Esophagus (tissue), 2 donors: Measurements from ENCODE around the gene KIDINS220. TPM values are rescaled to one million over a fixed set of nuclear protein-coding genes. Genes with fewer than 3 reads are reported as not detected.

Source experiments
- H3K27ac ChIP-seq, 2 donors: one replicate each; pipeline ENCODE4 v1.5.1; 2013; ENCODE audit warnings: low read depth in 2 of 2, mild to moderate bottlenecking in 2 of 2, inconsistent platforms in 1 of 2, low read length in 1 of 2, moderate library complexity in 1 of 2
- H3K27me3 ChIP-seq, 2 donors: one replicate each; pipeline ENCODE4 v1.6.1; 2013; ENCODE audit warnings: low read length in 2 of 2, control low read depth in 1 of 2, mild to moderate bottlenecking in 1 of 2; ENCODE audit not compliant: insufficient read depth in 2 of 2, control insufficient read depth in 1 of 2
- H3K36me3 ChIP-seq, 2 donors: one replicate each; pipeline ENCODE4 v1.6.1; 2013; ENCODE audit warnings: low read length in 1 of 2; ENCODE audit not compliant: control insufficient read depth in 2 of 2, insufficient read depth in 2 of 2
- H3K4me1 ChIP-seq, 2 donors: one replicate each; pipeline ENCODE4 v1.6.1; 2013; ENCODE audit warnings: low read length in 1 of 2; ENCODE audit not compliant: control insufficient read depth in 2 of 2, insufficient read depth in 2 of 2
- H3K4me3 ChIP-seq, 2 donors: one replicate each; pipeline ENCODE4 v1.5.1; 2013; ENCODE audit warnings: low read length in 2 of 2, mild to moderate bottlenecking in 2 of 2, low read depth in 1 of 2, moderate library complexity in 1 of 2
- H3K9me3 ChIP-seq, 2 donors: one replicate each; pipeline ENCODE4 v1.6.1; 2013; ENCODE audit warnings: mild to moderate bottlenecking in 2 of 2, low read depth in 1 of 2, low read length in 1 of 2, moderate library complexity in 1 of 2; ENCODE audit not compliant: control insufficient read depth in 2 of 2, insufficient read depth in 1 of 2
- WGBS, 2 donors: extraction: QIAGEN DNeasy Blood & Tissue Kit; methylation state at CpG; one replicate each; pipeline ENCODE4 v1.1.7; 2013; 5-methylcytosine and 5-hydroxymethylcytosine counted together
- polyA plus RNA-seq, 2 donors: library from polyadenylated mRNA; stranded (reverse); fragments of 200-250 nt; gene quantifications; one replicate each; pipeline ENCODE4 v1.2.3, GENCODE V29; 2013
- donor health status: healthy with polysubstance abuse.
- donor health status: Bipolar disorder and iron deficiency.

The KIDINS220 gene
- polyA plus RNA-seq, 2 donors = 10.4 to 10.7 TPM

DNA sequence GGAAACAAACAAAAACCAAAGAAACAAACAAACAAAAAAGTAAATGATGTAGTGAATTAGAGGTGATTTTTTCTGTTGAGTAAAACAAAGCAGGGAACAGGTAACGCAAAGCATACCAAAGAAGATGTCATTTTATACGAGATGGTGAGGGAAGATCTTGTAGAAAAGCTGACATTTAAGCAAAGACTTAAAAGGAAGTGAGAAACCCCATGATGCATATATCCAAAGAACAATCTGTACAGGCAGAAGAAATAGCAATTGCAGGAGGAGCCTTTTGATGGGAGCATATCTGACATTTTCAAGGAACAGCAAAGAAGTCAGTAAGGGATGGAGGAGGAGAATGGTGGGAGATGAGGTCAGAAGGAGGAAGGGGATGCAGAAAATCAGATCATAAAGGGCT lies 63.0 kb downstream of the KIDINS220 start:
- 90 to 94% methylated on average over 2 of the region's 2 CpGs for WGBS, 2 donors
- Histone ChIP-seq H3K27ac (no peak overlapping the region), H3K36me3 (peaks cover 10 to 13% of the 10 kb centered on the region in 2 donors)

DNA sequence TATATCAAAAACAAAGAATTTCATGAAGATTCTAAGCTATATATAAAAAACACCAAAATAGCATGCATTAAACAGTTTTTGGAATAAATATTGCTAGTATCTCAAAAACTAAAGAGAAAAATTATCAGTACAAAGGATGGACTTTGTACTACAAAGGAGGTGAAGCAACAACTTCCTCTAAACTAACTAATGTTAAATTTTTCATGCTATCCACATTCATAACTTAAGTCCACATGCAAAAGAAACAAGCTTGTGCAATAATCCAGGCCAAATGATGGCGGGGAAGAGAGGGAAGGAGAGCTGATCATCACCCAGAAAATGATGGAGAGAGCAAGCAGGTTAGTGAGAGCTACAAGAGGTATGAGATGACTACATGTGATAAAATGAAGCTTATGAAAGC lies 70.1 kb downstream of the KIDINS220 start:
- Histone ChIP-seq H3K9me3 (no peaks in the 10 kb centered on the region), H3K27ac (no peak overlapping the region), H3K27me3 (no peaks in the 10 kb centered on the region), H3K4me1 (no peaks in the 10 kb centered on the region), H3K36me3 (peaks cover 4 to 9% of the 10 kb centered on the region in 2 donors), H3K4me3 (no peak overlapping the region)
- 93 to 100% methylated on average over 1 of the region's 1 CpG for WGBS, 2 donors

More for the DNA sequence above, 63.0 kb downstream of the KIDINS220 start:
- no peaks in the 10 kb centered on the region for H3K4me1 ChIP-seq
- H3K9me3 ChIP-seq = no peaks in the 10 kb centered on the region
- H3K4me3 ChIP-seq = no peak overlapping the region
- H3K27me3 ChIP-seq = no peaks in the 10 kb centered on the region

DNA sequence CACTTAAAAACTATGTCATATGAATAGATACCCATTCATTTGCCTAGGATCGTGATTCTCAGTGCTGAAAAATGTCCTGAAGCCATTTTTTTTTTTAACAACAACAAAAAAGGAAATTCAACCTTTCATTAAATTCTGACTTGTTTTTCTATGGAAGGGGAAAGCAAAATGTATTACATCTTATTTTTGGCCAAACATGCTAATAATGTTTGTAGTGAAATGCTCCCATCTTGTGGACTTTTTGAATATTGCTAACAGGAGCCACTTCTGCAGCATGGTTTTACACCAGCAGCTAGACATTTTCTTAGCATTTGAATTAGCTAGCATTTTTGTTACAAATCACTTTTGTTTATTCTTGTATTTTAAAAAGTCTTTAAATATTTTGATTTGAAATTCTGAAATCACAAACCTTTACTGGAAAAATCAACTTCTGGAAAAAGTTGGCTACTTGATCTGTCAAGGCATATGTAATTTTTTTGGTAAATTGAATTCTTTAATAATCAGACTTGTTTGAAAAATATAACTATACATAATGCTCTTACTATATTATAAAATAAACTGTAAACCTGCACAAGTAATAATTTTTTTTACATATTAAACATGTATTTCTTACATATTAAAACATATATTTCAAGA lies 75.8 kb downstream of the KIDINS220 start:
- H3K4me1 ChIP-seq = no peaks in the 10 kb centered on the region
- H3K27ac ChIP-seq = no peak overlapping the region
- WGBS, 2 donors = 87 to 97% methylated on average over 1 of the region's 1 CpG
- no peak overlapping the region for H3K4me3 ChIP-seq
- H3K36me3 ChIP-seq = peaks cover 4 to 11% of the 10 kb centered on the region in 2 donors
- H3K9me3 ChIP-seq = no peaks in the 10 kb centered on the region
- no peaks in the 10 kb centered on the region for H3K27me3 ChIP-seq

GRCh38 chr2:8756716-8757115 lies 80.7 kb downstream of the KIDINS220 start:
- H3K27ac ChIP-seq = no peak overlapping the region
- 92 to 95% methylated on average over 5 of the region's 5 CpGs for WGBS, 2 donors
- H3K4me1 ChIP-seq = no peaks in the 10 kb centered on the region
- no peaks in the 10 kb centered on the region for H3K9me3 ChIP-seq
- peaks cover 0 to 5% of the 10 kb centered on the region in 2 donors for H3K36me3 ChIP-seq
- no peaks in the 10 kb centered on the region for H3K27me3 ChIP-seq
- no peak overlapping the region for H3K4me3 ChIP-seq

DNA sequence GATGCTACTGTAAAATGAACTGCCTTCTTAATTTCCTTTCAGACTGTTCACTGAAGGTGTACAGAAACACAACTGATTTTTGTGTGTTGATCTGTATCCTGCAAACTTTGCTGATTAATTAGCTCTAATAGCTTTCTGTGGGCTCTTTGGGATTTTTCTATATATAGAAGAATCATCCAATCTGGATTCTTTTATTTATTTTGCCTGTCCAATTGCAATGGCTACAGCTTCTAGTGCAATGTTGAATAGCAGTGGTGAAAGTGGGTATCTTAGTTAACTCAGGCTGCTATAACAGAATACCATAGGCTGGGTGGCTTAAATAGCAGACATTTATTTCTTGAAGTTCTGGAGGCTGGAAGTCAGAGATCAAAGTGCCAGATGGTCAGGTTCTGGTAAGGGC lies 81.2 kb downstream of the KIDINS220 start:
- Histone ChIP-seq H3K36me3 (peaks cover 0 to 5% of the 10 kb centered on the region in 2 donors), H3K27me3 (no peaks in the 10 kb centered on the region)

DNA sequence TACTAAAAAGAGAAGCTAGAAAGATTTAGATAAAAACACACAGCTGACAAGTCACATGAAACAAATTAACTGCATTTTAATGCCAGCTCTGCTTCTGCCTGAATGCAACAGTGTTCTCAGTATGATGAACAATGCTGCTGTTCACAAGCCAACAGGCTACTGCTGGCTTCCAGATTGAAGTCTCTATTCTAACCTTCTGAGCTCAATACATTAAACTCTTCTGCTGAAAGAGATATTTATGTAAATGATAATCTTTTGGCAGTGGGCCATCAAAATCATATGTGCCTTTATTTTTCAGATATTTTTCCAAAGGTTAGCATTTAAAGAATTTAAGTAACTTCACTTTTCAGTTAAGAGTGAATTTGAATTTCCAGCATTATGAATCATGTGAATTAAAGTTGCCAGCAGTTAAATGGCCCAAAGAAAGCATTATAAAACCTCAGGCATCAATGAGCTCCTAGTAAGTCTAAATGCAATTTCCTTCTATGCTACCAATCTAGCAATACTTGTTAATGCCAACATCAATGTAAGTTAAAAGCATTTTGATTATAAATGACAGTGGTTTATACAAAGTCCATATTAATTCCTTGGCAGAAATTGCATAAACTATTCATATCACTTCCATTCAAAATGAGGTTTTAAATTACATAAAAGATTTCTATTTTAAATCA lies 83.2 kb downstream of the KIDINS220 start:
- H3K27ac ChIP-seq = no peak overlapping the region
- H3K36me3 ChIP-seq = peaks cover 3 to 7% of the 10 kb centered on the region in 2 donors
- no peaks in the 10 kb centered on the region for H3K27me3 ChIP-seq
- H3K9me3 ChIP-seq = no peaks in the 10 kb centered on the region
- no peaks in the 10 kb centered on the region for H3K4me1 ChIP-seq
- no peak overlapping the region for H3K4me3 ChIP-seq

More for the DNA sequence above, 81.2 kb downstream of the KIDINS220 start:
- no peak overlapping the region for H3K4me3 ChIP-seq
- no peaks in the 10 kb centered on the region for H3K9me3 ChIP-seq
- H3K4me1 ChIP-seq = no peaks in the 10 kb centered on the region
- no peak overlapping the region for H3K27ac ChIP-seq

GRCh38 chr2:8753609-8754008 lies 83.8 kb downstream of the KIDINS220 start:
- no peaks in the 10 kb centered on the region for H3K4me1 ChIP-seq
- H3K36me3 ChIP-seq = peaks cover 3 to 7% of the 10 kb centered on the region in 2 donors
- no peak overlapping the region for H3K27ac ChIP-seq
- H3K4me3 ChIP-seq = no peak overlapping the region
- H3K27me3 ChIP-seq = no peaks in the 10 kb centered on the region
- WGBS, 2 donors = 81 to 84% methylated on average over 3 of the region's 3 CpGs
- H3K9me3 ChIP-seq = no peaks in the 10 kb centered on the region

DNA sequence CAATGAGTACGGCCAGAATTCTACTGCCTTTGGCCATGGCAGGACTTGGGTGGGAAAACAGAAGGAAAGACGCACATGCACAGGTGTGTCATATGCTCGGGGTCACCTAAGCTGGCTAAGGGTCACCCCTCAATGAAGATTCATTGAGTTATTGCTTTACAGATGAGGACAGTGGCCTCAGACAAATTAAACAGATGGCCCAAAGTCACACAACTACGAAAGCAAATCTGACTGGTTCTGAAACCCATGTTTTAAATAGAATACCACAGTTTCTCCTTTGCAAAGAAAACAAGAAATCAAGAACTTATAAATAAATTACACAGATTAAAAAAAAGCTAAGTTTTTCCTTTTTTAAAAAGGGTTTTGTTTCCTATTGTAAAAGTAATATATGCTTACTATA lies 85.0 kb downstream of the KIDINS220 start:
- H3K27me3 ChIP-seq = no peaks in the 10 kb centered on the region
- 96 to 97% methylated on average over 4 of the region's 4 CpGs for WGBS, 2 donors

GRCh38 chr2:8750221-8750620 lies 87.2 kb downstream of the KIDINS220 start:
- Histone ChIP-seq H3K36me3 (peaks cover 2 to 3% of the 10 kb centered on the region in 2 donors), H3K9me3 (no peaks in the 10 kb centered on the region), H3K27me3 (no peaks in the 10 kb centered on the region), H3K4me1 (no peaks in the 10 kb centered on the region), H3K27ac (no peak overlapping the region), H3K4me3 (no peak overlapping the region)
- 90 to 95% methylated on average over 7 of the region's 7 CpGs for WGBS, 2 donors

More for the DNA sequence above, 85.0 kb downstream of the KIDINS220 start:
- Histone ChIP-seq H3K27ac (no peak overlapping the region), H3K4me1 (no peaks in the 10 kb centered on the region), H3K4me3 (no peak overlapping the region), H3K9me3 (no peaks in the 10 kb centered on the region), H3K36me3 (peaks cover 3 to 4% of the 10 kb centered on the region in 2 donors)

DNA sequence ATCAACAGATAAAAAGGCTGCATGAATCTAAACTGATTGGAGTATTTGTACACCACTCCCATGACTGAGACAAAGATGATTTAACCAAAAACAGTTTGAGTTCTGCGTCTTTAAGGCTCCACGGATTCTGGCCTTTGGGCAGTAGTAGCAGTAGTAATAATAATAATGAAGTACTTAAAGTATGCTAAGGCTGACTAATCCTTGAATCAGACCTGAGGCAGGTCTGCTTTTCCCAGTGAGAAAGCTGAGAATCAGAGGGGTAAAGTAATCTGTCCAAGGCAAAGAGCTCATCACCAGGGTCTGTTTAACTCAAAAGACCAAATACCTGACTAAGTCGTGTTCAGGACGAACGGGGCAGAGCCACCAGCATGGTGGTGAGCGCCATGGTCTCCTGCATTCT lies 94.2 kb downstream of the KIDINS220 start:
- WGBS, 2 donors = 96 to 97% methylated on average over 6 of the region's 6 CpGs
- H3K27me3 ChIP-seq = no peaks in the 10 kb centered on the region
- peaks cover 0 to 10% of the 10 kb centered on the region in 2 donors for H3K36me3 ChIP-seq
- H3K9me3 ChIP-seq = no peaks in the 10 kb centered on the region
- H3K27ac ChIP-seq = no peak overlapping the region
- no peak overlapping the region for H3K4me3 ChIP-seq
- H3K4me1 ChIP-seq = no peaks in the 10 kb centered on the region
